Endothelial cell (in vitro differentiated cells): ENCODE measurements around the gene FRMD4A. TPM values are rescaled to one million over a fixed set of nuclear protein-coding genes. Genes with fewer than 3 reads are reported as not detected.

ENCODE experiments used
- DNase-seq: peaks from one replicate; pipeline ENCODE4 v3.0.0; 2021; ENCODE audit warnings: low spot score
- H3K27ac Mint-ChIP-seq: one replicate; pipeline ENCODE4 v1.8.0; 2021; ENCODE audit warnings: mixed read lengths, inconsistent platforms; ENCODE audit not compliant: unreplicated experiment
- H3K27me3 Mint-ChIP-seq: one replicate; pipeline ENCODE4 v1.8.0; 2021; ENCODE audit warnings: mild to moderate bottlenecking, moderate library complexity, mixed read lengths, inconsistent platforms; ENCODE audit not compliant: unreplicated experiment
- H3K36me3 Mint-ChIP-seq: one replicate; pipeline ENCODE4 v1.8.0; 2021; ENCODE audit warnings: mild to moderate bottlenecking, low read depth, mixed read lengths, inconsistent platforms; ENCODE audit not compliant: unreplicated experiment
- H3K4me1 Mint-ChIP-seq: one replicate; pipeline ENCODE4 v1.8.0; 2021; ENCODE audit warnings: mild to moderate bottlenecking, mixed read lengths, inconsistent platforms; ENCODE audit not compliant: unreplicated experiment
- H3K4me3 Mint-ChIP-seq: one replicate; pipeline ENCODE4 v1.8.0; 2021; ENCODE audit warnings: mild to moderate bottlenecking, mixed read lengths, inconsistent platforms; ENCODE audit not compliant: unreplicated experiment
- H3K9me3 Mint-ChIP-seq: one replicate; pipeline ENCODE4 v1.8.0; 2021; ENCODE audit warnings: mixed read lengths, inconsistent platforms; ENCODE audit not compliant: unreplicated experiment
- CTCF ChIP-seq: fragments of 200-600 bp; sonication (generic); IDR thresholded peaks from one replicate; pipeline ENCODE4 v1.5.0; 2021; ENCODE audit warnings: antibody characterized with exemption; ENCODE audit not compliant: unreplicated experiment
- total RNA-seq: library from RNA; stranded (reverse); fragmentation: NEBNext Ultra II Directional; extraction: Animal tissue kit (Norgen Biotek cat#: 25700); gene quantifications from one replicate; pipeline ENCODE4 v1.2.1, GENCODE V29; 2021; ENCODE audit not compliant: unreplicated experiment

The FRMD4A gene
- total RNA-seq, 1 donor from 2014 or later: 68.9 TPM

- H3K27me3 Mint-ChIP-seq: no peaks in the 10 kb centered on the region
- no peak for DNase-seq
- H3K9me3 Mint-ChIP-seq: no peaks in the 10 kb centered on the region
- peaks cover 8% of the 10 kb centered on the region for H3K4me1 Mint-ChIP-seq
- no peak overlapping the region for H3K4me3 Mint-ChIP-seq
- TF ChIP-seq CTCF: no peak
- no peak overlapping the region for H3K27ac Mint-ChIP-seq
- no peaks in the 10 kb centered on the region for H3K36me3 Mint-ChIP-seq
These were observed 36.0 kb upstream of the FRMD4A start for GRCh38 chr10:14366760-14367159.

- H3K27ac Mint-ChIP-seq: no peak overlapping the region
These were observed 34.5 kb upstream of the FRMD4A start for GRCh38 chr10:14365266-14365665.

GRCh38 chr10:14362104-14362503 is 31.4 kb upstream of the FRMD4A start:
- H3K36me3 Mint-ChIP-seq: no peaks in the 10 kb centered on the region
- peaks cover 2% of the 10 kb centered on the region for H3K27me3 Mint-ChIP-seq
- H3K4me1 Mint-ChIP-seq: no peaks in the 10 kb centered on the region
- H3K9me3 Mint-ChIP-seq: no peaks in the 10 kb centered on the region
- no peak overlapping the region for H3K4me3 Mint-ChIP-seq
- H3K27ac Mint-ChIP-seq: no peak overlapping the region
- DNase-seq: no peak
- no peak for TF ChIP-seq CTCF

More at GRCh38 chr10:14365266-14365665, 34.5 kb upstream of the FRMD4A start:
- Mint-ChIP-seq H3K4me1 (peaks cover 8% of the 10 kb centered on the region), H3K27me3 (no peaks in the 10 kb centered on the region), H3K9me3 (no peaks in the 10 kb centered on the region), H3K4me3 (no peak overlapping the region), H3K36me3 (no peaks in the 10 kb centered on the region)
- no peak for TF ChIP-seq CTCF
- DNase-seq: no peak

GRCh38 chr10:14360961-14361360 is 30.2 kb upstream of the FRMD4A start:
- Mint-ChIP-seq H3K4me3 (no peak overlapping the region), H3K36me3 (no peaks in the 10 kb centered on the region), H3K9me3 (no peaks in the 10 kb centered on the region), H3K27ac (no peak overlapping the region), H3K4me1 (no peaks in the 10 kb centered on the region), H3K27me3 (peaks cover 2% of the 10 kb centered on the region)
- no peak for TF ChIP-seq CTCF
- no peak for DNase-seq

GRCh38 chr10:14360515-14360914 is 29.8 kb upstream of the FRMD4A start:
- no peaks in the 10 kb centered on the region for H3K4me1 Mint-ChIP-seq
- peaks cover 2% of the 10 kb centered on the region for H3K27me3 Mint-ChIP-seq
- no peaks in the 10 kb centered on the region for H3K9me3 Mint-ChIP-seq
- no peak overlapping the region for H3K27ac Mint-ChIP-seq
- TF ChIP-seq CTCF: no peak
- H3K4me3 Mint-ChIP-seq: no peak overlapping the region
- no peaks in the 10 kb centered on the region for H3K36me3 Mint-ChIP-seq
- DNase-seq: no peak
